ENCODE results near the gene PLCL2. TPM values are rescaled to one million over a fixed set of nuclear protein-coding genes. Genes with fewer than 3 reads are reported as not detected.

The PLCL2 gene
- total and polyA plus RNA-seq, 8 donors, result 1.8 to 12.1 (median 7.4) TPM

DNA sequence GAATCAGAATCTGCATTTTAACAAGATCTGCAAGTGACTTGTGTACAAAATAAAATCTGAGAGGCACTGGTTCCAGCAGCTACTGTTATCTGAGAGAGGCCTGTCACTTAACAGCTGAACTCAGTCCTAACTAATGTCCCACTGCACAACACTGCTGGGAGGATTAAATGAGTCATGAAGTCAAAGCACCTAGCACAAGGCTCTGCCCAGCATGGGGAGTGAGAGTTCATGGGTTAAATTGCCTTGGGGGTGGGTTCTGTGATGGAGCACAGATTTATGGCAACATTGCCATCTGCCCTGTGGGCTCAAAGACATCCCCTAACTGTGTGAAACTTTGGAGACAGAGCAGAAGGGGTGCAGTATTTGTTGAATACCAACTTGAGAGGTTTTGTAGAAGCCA lies 250.9 kb downstream of the PLCL2 start:
- Histone ChIP-seq H3K4me1 (no peaks in the 10 kb centered on the region), H3K27ac (no peak overlapping the region), H3K4me3 (no peak overlapping the region), H3K27me3 (no peaks in the 10 kb centered on the region), H3K36me3 (no peaks in the 10 kb centered on the region), H3K9me3 (no peaks in the 10 kb centered on the region)
- ATAC-seq, result no peak
- intact Hi-C loops (cut with DNase I), result no loop called here
- no peak for DNase-seq
- FAIRE-seq, result no peak
- TF ChIP-seq, protein P1, sequence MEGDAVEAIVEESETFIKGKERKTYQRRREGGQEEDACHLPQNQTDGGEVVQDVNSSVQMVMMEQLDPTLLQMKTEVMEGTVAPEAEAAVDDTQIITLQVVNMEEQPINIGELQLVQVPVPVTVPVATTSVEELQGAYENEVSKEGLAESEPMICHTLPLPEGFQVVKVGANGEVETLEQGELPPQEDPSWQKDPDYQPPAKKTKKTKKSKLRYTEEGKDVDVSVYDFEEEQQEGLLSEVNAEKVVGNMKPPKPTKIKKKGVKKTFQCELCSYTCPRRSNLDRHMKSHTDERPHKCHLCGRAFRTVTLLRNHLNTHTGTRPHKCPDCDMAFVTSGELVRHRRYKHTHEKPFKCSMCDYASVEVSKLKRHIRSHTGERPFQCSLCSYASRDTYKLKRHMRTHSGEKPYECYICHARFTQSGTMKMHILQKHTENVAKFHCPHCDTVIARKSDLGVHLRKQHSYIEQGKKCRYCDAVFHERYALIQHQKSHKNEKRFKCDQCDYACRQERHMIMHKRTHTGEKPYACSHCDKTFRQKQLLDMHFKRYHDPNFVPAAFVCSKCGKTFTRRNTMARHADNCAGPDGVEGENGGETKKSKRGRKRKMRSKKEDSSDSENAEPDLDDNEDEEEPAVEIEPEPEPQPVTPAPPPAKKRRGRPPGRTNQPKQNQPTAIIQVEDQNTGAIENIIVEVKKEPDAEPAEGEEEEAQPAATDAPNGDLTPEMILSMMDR (IDR thresholded peaks at IDR 0.05), result no peak

DNA sequence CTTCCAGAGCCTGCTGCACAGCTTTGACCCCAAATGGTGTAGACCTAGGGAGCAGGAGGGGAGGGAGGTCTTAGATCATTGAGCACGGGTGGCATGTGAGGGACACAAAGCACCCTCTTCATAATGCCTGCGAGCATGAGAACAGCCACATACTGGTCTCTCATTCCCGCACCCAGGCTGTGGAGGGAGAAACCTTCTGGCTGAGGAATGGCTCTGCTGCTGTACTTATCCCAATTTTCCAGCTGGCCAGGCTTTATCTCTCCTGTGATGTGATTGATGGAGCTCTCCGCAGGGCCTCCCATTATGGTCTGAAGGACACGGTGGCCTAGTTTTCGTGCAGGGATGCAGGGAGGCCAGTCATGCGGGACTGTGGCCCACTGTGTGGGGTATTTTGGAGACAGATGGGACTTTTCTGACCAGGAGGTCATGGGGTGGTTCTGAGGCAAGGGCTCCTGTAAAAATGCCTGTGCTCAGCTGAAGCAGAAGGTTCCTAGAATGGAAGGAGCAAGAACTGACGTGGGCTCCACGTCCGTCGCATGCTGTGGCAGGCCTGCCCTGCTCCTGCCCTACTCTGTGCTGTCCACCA lies 251.5 kb downstream of the PLCL2 start:
- H3K4me1 ChIP-seq, result no peaks in the 10 kb centered on the region
- intact Hi-C loops (cut with DNase I), result no loop called here
- 52 to 53% methylated on average over 11 of the region's 11 CpGs for WGBS, 2 donors
- TF ChIP-seq, protein P1 (IDR thresholded peaks at IDR 0.05), result no peak
- H3K27ac ChIP-seq, result no peak overlapping the region
- H3K9me3 ChIP-seq, result no peaks in the 10 kb centered on the region
- H3K4me3 ChIP-seq, result no peak overlapping the region
- ATAC-seq (peak in 1 of 4 donors; percentile 79), FAIRE-seq (no peak), DNase-seq (peak in 2 of 6 donors; percentile 22)
- no peaks in the 10 kb centered on the region for H3K27me3 ChIP-seq
- no peaks in the 10 kb centered on the region for H3K36me3 ChIP-seq

DNA sequence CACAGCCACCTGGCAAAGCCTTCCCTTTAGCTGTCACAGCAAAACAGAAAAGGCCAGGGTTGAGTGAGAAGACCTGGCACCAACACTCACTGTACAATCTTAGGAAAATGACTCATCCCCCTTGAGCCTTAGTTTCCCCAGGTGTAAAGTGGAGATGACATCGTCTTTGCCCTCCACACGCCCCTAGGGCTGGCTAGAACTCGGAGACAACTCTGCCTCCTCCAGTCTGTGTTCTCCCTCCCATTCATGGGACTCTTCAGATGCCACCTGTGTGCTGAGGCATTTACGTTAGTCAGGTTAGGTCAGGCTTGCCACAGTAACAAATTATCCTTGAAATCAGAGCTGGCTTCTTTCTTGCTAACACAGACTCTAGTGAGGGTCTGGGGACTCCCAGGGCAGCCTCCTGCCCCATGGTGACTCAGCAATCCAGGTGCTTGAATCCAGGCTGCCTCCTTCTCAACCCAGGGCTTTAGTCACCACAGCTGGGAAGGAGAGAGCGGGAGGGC lies 252.6 kb downstream of the PLCL2 start:
- DNase-seq (peak in 1 of 6 donors; percentile 16), FAIRE-seq (no peak), ATAC-seq (no peak)
- Histone ChIP-seq H3K4me3 (no peak overlapping the region), H3K36me3 (no peaks in the 10 kb centered on the region), H3K4me1 (no peaks in the 10 kb centered on the region), H3K27ac (no peak overlapping the region), H3K9me3 (no peaks in the 10 kb centered on the region), H3K27me3 (no peaks in the 10 kb centered on the region)
- intact Hi-C loops (cut with DNase I), result no loop called here
- TF ChIP-seq, protein P1 (IDR thresholded peaks at IDR 0.05), result no peak
- WGBS, 2 donors, result 87 to 88% methylated on average over 4 to 5 of the region's 5 CpGs

DNA sequence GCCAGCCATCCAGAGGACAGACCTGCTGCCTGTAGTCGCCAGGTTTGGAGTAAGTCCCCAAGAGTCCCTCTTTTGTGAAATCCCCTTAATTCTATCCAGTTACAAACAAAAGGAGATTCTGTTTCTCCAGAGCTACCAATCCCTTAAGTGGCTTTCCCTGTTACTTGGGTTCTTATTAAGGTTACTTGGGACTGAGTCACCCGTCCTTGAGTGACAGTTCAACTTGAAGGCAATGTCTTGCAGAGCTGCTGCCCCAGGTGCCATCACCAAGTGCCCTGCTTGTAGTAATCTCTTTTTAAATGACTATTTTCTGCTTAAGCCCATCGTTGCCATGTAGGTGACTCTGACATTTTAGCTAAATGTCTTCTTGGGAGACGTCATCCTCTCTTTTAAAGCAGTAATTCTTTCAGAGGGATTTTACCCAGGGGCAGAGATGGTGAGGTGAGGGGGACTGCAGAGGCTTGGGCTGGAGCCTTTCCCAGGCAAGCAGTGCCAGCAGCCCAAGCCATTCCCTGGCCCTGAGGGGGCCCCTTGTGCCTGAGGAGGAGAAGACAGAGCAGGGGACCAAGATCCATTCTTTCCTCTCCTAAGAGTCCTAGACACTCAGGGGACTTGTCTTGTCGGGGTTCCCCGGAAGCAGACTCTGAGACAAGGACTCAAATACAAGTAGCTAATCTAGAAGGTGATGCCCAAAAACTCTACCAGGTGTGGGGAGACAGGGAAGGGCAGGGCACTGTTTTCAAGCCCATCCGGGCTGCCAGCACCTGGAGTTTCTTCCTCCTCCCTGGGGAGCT lies 253.7 kb downstream of the PLCL2 start:
- no peaks in the 10 kb centered on the region for H3K9me3 ChIP-seq
- H3K36me3 ChIP-seq, result no peaks in the 10 kb centered on the region
- WGBS, 2 donors, result 75 to 81% methylated on average over 7 of the region's 7 CpGs
- no peak for DNase-seq
- no peak overlapping the region for H3K27ac ChIP-seq
- H3K27me3 ChIP-seq, result no peaks in the 10 kb centered on the region
- FAIRE-seq, result no peak
- intact Hi-C loops (cut with DNase I), result no loop called here
- H3K4me3 ChIP-seq, result no peak overlapping the region
- no peak for ATAC-seq
- TF ChIP-seq, protein P1 (IDR thresholded peaks at IDR 0.05), result no peak
- no peaks in the 10 kb centered on the region for H3K4me1 ChIP-seq
